ENCODE results near the gene PQBP1.

The PQBP1 gene

GRCh38 chrX:48902135-48902534, 4.4 kb downstream of the PQBP1 start:
- no peak for DNase-seq (ENCODE audit: low spot score)

- no peak for DNase-seq (ENCODE audit: low spot score)
Measured at GRCh38 chrX:48902776-48903175, 5.0 kb downstream of the PQBP1 start.

DNA sequence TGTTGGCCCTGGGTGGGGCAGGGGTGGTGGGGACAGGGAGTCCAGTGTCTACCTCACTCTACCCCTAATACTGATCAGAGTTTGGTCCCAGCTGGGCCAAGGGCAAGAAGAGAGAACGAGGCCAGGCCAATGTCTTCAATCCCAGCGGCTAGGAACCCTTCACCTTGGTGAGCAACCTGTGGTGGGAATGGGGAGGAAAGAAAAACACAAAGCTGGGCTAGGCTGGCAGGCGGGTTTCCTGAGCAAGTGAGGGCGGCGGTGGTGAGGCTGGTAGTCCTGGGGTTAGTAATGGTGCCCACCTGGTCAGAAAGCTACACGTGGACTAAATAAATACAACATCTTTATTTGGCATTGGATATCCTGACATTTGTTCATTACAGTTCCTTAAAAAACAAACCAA, 5.6 kb downstream of the PQBP1 start:
- no peak for DNase-seq (ENCODE audit: low spot score)

DNA sequence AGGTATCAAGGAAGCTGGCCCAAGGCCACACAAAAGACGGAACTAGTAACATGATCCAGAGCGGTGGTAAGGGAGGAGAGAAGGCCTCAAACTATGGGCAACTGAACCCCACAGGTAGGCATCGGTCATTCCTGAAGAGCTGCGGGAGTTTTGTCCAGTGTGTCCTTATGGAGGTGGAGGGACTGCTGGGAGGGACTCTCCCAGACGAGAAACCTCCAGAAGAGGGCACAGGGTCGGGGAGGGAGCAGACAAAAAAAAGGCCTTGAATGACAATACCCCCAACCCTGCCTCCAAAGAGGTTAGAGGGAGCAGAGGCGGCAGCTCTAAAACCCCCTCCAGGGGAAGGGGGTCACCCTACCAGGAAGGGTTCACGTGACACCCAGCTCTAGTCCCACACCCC, 6.5 kb downstream of the PQBP1 start:
- DNase-seq (ENCODE audit: low spot score) = no peak

DNA sequence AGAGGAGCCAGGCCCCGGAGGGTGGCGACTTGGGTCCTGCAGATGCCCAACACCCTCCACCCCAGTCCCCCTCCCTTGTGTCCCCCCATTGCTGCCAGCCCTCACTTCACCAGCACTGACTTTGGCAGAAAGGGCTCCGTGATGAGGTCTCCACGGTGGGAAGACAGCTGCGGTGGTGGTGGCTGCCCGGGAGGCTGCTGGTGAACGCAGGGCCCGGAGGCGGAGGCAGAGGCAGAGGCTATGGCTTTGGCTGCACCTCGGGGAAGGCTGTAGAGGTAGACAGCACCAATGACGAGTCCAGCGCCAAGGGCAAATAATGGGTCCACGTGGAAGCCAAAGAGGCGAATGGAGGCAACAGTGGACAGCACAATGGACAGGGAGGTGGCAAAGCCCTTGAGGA, 6.9 kb downstream of the PQBP1 start:
- DNase-seq (ENCODE audit: low spot score) = no peak

- DNase-seq (ENCODE audit: low spot score) = no peak
Measured at GRCh38 chrX:48905090-48905790, 7.5 kb downstream of the PQBP1 start.

GRCh38 chrX:48908600-48908999, 10.9 kb downstream of the PQBP1 start:
- no peak for DNase-seq (ENCODE audit: low spot score)

- DNase-seq (ENCODE audit: low spot score) = no peak
Measured at GRCh38 chrX:48909703-48910294, 12.1 kb downstream of the PQBP1 start.

GRCh38 chrX:48910926-48911411, 13.2 kb downstream of the PQBP1 start:
- no peak for DNase-seq (ENCODE audit: low spot score)

DNA sequence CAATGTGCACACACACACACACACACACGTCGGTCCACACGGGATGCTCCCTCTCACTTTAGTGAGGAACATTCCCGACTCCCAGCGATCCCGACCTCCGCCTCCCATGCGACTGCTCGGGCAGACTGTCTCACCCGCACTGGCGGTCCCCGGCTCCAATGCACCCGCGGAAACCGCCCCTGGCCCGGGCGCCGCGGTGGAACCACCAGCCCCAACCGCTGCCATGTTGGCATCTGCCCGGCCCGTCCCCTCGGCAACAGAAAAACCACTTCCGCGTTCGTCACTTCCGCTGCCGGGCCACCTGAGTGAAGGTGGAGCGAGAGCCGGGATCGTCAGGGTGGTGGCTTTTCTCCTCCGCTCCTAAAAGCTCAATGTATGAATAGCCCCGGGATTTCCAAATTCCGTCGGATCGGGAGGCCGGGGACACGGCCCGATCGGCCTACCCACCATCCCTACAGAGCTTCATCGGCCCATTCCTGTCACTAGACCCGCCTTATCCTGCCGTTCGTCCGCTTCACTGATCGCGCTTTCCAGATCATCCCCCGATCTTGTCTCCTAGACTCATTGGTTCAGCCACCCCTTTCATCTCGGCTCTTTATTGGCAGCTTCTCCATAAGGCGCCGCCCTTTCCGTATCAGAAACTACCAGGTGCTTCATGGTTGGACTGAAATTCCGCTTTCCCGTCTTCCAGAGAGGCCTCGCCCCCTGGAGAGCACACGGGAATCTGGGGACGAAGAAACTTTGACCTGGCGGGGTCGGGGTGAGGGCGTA, 13.9 kb downstream of the PQBP1 start, which contains the start of gene SLC35A2:
Gene SLC35A2 (minus strand): TSS at position 235 of the 771 bp plus-strand sequence. CDS start 10 bp downstream, at position 225.
- DNase-seq (ENCODE audit: low spot score) = peak; percentile 71

- no peak for DNase-seq (ENCODE audit: low spot score)
Measured at GRCh38 chrX:48913605-48914366, 16.1 kb downstream of the PQBP1 start.

DNA sequence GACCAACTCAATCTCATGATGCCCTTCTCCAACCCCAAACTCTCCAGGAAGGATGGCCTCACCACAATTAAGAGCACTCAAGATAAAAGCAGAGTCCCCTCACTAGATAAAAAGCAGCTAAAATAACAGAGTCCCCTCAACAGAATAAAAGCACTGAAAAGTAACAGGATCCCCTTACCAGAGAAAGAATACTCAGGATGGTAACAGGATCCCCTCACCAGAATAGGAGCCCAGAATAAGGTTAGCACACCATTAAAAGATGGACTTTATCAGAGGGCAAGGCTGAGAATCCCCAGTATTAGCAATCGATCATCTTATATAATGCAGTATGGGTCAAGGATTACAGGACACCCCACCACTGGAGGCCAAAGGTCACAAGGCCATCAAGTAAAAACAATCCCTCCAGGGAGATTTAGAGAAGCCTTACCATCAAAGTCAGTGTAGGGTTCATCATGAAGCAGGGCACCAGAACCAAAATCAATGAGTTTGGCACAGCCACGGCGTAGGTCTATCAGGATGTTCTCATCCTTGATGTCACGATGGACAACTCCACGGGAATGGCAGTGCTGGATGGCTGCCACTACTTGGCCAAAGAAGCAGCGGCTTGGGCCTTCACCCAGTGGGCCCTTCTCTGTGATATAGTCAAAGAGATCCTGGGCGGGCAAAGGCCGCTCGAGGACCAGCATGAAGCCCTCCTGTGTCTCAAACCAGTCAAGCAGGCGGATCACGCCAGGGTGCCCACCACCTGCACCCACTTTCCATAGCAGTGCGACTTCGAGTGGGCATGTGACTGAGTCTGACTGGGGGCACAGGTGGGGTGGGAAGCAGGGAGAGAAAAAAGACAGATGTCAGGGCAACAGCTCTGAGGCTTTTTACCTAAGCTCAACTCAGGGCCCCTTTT, 17.1 kb downstream of the PQBP1 start:
- no peak for DNase-seq (ENCODE audit: low spot score)

GRCh38 chrX:48917139-48918001, 19.6 kb downstream of the PQBP1 start:
- peak; percentile 96 for DNase-seq (ENCODE audit: low spot score)

- DNase-seq (ENCODE audit: low spot score) = no peak
Measured at GRCh38 chrX:48918301-48918642, 20.5 kb downstream of the PQBP1 start.

DNA sequence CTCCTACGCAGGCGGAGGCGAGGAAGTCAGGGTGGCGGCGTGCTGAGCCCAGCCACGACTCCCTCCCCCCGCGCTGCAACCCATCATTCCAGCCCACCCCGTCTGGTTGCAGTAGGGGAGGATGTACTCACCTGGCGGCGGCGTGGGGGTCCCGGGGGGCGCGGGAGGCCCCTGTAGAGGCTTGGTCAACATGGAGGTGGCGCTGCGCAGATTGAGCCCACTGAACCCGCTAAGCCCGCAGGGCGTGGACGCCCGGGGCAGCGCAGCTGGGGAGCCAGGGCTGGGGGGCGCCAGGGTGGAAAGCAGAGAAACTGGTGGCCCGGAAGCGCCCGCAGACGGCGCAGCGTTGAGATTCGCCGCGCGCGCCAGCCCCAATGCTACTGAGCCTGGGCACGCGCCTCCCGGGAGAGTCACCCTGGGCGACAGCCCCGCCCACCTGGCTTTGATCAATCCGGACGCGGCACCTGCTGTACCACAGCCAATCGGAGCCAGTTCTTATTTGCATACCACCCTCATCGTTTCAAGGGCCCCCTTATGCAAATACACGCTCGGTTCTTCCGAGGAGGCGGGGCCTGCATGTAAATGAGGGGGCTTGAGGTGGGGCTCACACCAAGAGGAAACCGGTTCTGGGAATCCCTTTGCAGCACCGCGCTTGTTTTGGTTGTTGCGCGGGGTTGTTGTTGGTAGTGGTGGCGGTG, 21.1 kb downstream of the PQBP1 start, which contains the start of gene PIM2:
Gene PIM2 (minus strand): TSS at position 382 of the 698 bp plus-strand sequence. CDS start 190 bp downstream, at position 192.
- DNase-seq (ENCODE audit: low spot score) = peak; percentile 76

- no peak for DNase-seq (ENCODE audit: low spot score)
Measured at GRCh38 chrX:48919360-48919841, 21.7 kb downstream of the PQBP1 start.

DNA sequence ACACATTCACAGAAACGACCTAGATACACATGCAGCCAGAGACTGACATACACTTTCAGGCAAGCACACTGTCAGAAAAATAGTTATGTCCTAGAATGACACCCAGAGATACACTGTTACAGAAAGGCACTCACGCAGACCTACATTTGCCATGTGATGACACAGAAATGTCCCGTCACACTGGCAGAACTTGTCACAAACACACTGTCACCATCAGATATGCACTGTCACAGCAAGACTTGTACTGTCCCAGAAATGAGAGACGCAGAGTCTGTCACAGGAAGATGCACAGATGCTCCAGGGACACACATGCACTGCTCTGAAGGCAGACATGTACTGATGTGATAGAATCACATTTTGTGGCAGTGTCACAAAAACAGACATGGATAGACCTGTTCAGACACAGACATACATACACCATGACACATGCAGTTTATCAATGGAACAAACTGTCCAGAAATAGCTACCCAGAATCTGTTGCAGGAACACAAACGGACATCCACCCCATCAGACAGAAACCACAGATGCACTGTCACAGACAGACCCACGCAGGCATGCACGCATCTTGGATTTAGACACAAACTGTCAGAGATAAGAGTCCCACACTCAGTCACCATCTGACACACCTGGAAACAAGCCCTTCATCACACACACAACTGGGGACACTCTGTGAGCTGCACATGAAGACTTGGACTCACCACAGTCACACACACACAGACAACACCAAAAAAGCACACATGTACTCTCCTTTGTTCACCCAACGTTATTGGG, 22.4 kb downstream of the PQBP1 start:
- no peak for DNase-seq (ENCODE audit: low spot score)

DNA sequence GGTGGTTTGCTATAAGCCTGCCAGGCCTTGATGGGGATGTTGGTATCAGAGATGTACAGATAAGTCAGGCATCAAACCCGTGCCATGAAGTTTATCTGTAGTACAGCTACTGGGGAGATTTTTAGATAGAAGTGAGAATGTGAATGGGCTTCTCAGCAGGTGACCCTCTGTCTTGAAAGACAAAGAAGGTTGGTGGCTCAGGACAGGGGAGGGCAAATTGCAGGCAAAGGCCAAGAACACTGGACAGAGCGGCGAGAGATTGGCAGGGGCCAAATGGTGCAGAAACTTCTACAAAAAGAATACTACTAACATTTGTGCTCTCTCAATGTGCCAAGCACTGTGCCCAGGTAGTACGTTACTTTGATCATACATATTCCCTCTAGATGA, 23.0 kb downstream of the PQBP1 start:
- DNase-seq (ENCODE audit: low spot score) = no peak

DNA sequence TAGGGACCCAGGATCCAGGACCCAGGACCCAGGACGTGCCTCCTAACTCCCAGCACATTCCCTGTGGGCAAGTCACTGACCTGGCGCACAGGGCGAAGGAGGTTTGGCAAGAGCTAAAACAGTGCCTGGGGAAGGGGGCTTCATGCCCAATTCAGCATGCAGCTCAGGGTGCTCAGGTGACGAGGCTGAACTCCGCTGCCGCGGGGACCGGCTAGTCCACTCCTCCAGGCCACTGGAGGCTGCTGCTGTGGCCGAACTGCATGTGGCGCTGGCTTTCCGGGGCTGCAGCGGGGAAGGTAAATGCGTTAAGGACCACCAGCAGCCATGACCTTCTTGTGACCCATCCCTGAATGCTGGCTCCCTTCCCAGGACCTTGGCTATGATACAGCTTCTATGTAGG, 26.0 kb downstream of the PQBP1 start:
- no peak for DNase-seq (ENCODE audit: low spot score)

Data from AG08395 (cell line).